IPS-11a (cell line): ENCODE data around the gene RNF126.
"Not testable (repeated sequence)": the region's sequence is repeated elsewhere in the genome, so short reads cannot be mapped to it uniquely, and the experiment has no call there.

ENCODE experiments used
- H3K4me3 ChIP-seq: one replicate; pipeline ENCODE4 v1.5.1; 2013; ENCODE audit warnings: low read depth, low read length, control low read depth

Gene RNF126

DNA sequence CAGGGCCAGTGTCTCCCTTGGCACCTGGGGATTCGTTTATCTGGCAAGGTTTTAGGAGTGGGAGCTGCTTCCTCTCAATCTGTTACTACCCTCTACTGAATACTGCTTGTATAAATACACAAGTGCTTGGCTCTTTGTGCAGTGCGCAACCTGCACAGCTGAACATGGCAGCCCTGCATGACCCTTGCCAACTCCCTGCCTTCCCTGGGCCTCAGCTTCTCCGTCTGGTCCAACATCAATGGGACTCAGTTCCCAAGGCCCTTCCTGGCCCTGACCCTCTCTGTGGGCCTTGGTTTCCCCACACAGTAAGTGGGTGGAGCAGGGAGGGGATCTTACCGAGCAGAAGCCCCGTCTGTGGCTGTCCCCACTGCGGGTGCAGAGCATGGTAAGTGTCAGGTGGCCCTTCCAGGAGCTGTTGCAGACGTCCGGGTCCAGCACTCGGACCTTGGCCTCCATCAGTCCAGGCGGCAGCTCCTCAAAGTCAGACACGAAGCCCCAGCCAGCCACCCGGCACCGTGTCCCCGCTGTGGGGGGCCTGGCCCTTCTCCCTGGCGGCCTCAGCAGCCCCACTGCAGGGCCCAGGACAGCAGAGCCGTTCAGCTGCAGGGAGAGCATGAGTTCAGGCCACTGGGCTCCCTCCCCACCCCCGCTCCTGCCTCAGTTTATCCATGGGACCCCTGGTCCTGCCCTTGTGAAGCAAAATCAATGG, 23.7 kb upstream of the RNF126 start:
- H3K4me3 ChIP-seq, result no peak overlapping the region

DNA sequence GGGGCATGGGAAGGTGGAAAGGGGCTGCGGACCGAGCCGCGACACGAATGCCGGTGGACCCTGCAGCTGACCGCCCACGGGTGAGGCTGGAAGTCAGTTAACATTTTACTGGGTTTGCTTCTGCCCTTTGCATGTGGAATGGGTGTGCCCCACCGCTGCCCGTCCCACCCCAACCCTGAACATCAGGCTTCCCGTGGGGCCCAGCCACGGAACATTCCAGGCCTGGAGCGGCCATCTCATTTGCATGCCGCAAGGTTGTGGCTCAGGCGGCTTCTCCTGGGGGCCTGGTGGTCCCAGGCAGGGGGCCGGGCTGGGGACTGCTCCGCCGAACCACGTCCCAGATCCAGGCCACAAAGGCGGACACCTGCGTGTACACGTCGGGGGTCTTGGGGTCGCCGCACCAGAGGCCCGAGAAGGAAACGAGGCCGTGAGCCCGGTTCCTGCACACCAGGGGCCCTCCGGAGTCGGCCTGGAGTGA, 22.5 kb upstream of the RNF126 start:
- no peak overlapping the region for H3K4me3 ChIP-seq

DNA sequence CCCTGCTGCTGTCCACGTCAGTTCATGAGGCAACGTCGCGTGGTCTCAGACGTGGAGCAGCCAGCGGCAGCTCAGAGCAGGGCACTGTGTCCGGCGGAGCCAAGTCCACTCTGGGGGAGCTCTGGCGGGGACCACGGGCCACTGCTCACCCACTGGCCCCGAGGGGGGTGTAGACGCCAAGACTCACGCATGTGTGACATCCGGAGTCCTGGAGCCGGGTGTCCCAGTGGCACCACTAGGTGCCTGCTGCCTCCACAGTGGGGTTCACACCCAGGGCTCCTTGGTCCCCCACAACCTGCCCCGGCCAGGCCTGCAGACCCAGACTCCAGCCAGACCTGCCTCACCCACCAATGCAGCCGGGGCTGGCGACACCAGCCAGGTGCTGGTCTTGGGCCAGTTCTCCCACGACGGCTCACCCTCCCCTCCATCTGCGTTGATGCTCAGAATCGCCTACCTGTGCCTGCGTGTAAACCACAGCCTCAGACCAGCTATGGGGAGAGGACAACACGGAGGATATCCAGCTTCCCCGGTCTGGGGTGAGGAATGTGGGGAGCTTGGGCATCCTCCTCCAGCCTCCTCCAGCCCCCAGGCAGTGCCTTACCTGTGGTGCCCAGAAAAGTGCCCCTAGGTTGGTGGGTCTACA, 19.8 kb upstream of the RNF126 start:
- no peak overlapping the region for H3K4me3 ChIP-seq

DNA sequence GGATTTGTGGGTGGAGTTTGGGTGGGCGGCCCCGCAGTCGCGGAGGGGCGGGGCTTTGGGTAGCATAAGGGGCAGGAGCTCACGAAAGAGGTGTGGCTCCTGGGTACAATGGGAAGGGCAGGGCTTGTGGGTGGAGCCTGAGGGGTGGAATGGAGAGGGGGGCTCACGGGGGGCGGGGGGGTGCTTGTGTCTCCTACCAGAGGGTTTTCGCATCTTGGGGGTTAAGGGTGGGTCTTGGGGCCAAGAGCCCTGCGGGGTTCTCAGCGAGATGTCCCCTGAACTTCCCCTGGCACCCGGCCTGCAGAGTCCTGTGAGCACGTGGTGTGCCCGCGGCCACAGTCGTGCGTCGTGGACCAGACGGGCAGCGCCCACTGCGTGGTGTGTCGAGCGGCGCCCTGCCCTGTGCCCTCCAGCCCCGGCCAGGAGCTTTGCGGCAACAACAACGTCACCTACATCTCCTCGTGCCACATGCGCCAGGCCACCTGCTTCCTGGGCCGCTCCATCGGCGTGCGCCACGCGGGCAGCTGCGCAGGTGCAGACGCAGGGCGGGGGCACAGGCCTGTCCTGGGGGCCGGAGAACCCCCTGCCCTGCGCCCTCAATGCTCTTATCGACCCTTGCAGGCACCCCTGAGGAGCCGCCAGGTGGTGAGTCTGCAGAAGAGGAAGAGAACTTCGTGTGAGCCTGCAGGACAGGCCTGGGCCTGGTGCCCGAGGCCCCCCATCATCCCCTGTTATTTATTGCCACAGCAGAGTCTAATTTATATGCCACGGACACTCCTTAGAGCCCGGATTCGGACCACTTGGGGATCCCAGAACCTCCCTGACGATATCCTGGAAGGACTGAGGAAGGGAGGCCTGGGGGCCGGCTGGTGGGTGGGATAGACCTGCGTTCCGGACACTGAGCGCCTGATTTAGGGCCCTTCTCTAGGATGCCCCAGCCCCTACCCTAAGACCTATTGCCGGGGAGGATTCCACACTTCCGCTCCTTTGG, 18.3 kb upstream of the RNF126 start:
- H3K4me3 ChIP-seq, result no peak overlapping the region

DNA sequence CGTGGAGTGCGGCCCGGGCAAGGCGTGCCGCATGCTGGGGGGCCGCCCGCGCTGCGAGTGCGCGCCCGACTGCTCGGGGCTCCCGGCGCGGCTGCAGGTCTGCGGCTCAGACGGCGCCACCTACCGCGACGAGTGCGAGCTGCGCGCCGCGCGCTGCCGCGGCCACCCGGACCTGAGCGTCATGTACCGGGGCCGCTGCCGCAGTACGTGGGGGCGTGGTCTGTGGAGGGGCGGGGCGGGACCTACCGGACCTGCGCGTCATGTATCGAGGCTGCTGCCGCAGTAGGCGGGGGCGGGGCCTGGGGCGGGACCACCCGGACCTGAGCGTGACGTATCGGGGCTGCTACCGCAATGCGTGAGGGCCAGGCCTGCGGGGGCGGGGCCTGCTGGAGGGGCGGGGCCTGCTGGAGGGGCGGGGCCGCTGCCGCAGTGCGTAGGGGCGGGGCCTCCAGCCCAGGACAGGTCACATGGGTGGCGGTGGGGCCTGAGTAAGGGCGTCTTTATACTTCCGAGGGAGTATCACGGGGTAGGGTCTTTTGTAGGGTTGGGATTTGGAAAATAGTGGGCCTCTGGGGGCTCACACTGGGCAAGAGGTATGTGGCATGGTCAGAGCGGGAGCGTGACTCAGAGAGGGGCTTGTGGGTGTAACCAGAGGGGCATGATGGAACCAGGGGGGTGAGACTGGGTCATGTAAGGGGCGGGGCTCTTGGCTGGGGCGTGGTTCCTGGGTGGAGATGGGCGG, 17.4 kb upstream of the RNF126 start:
- H3K4me3 ChIP-seq, result peak overlapping the region; percentile 65

DNA sequence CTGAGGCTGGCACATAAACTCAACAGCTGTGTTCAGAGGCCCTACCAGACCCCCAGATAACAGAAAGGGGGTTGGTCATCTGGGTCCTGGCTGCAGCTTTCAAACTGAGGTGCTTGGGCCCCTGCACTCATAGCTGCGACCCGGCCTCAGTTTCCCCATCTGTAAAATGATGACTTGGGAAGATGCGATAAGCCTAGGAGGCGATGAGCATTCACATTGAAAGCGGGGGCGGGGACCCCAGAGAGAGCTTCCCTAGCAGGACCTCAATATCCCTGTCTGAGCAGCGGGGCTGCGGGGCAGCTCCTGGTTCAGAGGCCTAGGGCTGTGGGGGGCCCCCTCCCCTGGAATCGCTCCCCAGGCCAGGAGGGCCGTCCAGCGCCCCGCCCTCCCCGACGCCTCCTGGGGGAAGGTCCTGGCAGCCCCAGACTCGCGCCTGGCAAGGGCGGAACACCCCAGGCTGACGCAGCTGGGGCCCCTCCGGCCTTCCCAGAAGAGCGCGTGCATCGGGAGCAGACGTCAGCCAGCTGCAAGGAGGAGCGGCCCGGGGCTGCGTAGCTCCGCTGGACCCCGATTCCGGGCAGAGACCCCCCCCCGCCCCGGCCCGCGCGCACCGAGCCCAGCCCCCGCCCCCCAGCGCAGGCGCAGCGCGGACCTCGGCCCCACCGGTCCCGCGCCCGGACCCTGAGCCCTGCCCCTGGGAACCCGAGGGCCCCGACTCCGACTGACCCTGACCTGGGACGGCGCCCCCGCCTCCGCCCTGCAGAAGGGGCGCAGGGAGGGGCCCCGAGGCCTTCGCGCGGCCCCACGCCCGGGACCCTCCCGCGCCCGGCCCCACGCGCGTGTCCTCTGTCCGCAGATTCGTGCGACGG, 16.6 kb upstream of the RNF126 start:
- H3K4me3 ChIP-seq, result peak overlapping the region; percentile 65

DNA sequence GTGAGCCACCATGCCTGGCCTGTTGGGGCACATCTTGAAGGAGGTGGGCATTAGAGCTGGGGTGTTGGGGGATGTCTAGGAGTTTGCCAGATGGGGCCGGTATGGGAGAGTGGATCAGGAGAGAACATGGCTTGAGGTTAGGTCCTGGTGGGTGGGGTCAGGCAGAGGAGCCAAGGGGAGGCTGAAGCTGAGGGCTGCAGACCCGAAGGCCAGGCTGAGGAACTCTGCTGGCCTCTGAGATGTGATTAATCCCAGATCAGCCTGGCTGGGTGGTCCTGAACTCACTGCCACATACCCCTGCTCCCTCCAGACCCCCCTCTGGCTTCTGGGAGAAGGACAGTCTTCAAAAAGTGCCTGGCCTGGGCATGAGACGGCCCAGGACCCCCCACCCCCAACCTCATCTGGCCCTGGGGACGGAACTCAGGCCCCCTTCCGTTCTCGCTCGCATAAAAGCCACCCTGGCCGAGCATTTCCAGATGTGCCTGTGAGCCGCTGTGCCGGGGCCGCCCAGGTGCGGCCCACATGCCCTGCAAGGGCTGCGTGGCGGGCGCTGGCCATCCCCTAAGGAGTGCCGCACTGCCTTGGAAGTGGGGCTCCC, 15.9 kb upstream of the RNF126 start:
- no peak overlapping the region for H3K4me3 ChIP-seq

DNA sequence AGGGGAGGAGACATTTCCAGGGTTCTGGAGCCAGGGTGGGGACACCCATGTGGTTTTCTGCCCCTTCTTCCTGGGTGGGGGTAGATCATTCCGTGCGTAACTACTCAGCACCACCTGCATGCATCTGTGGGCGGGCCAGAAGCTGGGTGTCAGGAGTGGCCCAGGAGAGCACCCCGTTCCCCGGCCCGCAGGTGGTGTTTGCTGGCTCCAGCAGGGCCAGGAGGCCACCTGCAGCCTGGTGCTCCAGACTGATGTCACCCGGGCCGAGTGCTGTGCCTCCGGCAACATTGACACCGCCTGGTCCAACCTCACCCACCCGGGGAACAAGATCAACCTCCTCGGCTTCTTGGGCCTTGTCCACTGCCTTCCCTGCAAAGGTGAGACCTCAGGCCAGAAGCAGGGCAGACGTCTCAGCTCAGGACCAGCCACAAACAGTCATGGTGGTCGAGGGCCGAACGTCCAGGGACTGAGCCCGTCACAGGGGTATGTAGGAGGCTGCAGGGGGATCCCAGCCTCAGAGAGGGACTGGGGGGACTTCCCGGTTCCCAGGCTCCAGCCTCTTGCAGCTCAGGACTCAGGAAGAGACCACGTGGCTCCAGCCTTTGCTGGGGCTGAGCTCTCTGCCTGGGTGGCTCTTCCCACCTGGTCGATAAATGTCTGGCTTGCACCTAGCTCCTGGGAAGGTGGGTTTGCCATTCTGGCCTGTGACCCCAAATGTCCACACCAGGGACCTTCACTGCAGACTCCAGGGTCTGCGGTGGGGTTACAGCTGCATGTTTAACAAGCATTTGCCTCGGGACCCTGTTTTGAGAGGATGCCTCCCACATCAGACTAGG, 14.8 kb upstream of the RNF126 start:
- H3K4me3 ChIP-seq, result no peak overlapping the region

DNA sequence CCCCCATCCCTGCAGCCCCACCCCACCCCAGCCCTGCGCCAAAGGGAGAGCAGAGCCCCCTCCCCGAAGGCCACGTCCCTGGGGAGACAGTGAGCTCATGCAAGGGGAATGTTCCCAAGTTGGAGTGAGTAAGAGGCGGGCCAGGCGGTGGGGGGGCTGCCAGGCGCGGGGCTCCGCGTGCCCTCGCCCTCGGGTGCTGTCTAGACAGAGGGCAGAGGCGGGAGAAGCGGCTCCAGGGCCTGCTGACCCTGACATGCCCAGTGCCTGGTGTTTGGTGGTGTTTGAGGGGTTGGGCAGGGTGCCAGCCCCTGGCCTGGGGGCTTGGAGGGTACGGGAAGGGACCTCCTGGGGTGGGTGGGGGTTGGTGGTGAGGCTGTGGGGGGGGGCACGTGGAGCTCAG, 14.2 kb upstream of the RNF126 start:
- no peak overlapping the region for H3K4me3 ChIP-seq

DNA sequence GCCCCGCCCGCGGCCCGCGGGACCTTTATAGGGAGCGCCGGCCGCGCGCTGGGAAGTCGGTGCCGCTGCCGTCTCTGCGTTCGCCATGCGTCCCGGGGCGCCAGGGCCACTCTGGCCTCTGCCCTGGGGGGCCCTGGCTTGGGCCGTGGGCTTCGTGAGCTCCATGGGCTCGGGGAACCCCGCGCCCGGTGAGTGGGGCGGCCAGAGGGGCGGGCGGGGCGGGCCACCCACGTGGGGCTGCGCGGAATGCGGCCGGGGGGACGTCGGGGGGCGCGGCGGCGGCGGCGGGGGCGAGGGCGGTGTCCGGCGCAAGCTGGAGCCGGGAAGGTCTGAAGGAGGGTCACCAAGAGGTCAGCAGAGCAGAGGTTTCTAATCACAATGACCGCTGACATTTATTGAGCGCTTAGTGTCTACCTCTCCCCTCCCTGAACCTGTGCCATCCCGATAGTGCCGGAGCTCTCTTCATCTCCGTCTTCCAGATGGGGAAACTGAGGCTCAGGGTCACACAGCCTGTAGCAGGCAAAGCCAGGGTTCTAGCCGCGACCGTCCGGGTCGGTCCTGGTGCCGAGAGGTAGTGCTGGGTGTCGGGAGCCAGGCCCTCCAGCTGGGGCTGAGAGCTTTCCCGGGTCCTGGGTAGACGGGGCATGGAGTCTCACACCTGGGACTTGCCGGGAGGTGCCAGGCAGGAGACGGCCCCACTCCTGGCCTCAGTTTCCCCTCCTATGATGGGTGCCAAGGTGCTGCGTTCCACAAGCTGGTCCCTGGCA, 13.5 kb upstream of the RNF126 start, which contains the start of gene FSTL3:
Gene FSTL3 (plus strand): TSS at position 54 of the 767 bp plus-strand sequence. CDS start 32 bp downstream, at position 86.
- no peak within 1 kb of the TSS for H3K4me3 ChIP-seq

DNA sequence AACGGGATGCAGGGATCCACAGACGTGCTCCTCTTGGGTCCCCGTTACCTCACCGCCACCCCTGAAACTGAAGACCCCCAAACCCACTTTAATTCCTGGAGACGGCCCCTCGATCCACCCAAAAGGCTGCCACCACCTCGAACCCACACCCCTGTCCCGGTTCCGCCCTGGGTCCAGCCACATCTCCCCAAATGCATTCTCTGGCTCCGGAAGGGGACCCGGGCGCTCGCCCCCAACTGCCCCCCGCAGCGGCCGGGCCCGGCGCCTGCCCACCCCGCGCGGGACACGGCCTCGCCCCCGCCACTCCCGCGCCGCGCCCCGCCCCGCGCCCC, 13.0 kb upstream of the RNF126 start:
- no peak overlapping the region for H3K4me3 ChIP-seq

DNA sequence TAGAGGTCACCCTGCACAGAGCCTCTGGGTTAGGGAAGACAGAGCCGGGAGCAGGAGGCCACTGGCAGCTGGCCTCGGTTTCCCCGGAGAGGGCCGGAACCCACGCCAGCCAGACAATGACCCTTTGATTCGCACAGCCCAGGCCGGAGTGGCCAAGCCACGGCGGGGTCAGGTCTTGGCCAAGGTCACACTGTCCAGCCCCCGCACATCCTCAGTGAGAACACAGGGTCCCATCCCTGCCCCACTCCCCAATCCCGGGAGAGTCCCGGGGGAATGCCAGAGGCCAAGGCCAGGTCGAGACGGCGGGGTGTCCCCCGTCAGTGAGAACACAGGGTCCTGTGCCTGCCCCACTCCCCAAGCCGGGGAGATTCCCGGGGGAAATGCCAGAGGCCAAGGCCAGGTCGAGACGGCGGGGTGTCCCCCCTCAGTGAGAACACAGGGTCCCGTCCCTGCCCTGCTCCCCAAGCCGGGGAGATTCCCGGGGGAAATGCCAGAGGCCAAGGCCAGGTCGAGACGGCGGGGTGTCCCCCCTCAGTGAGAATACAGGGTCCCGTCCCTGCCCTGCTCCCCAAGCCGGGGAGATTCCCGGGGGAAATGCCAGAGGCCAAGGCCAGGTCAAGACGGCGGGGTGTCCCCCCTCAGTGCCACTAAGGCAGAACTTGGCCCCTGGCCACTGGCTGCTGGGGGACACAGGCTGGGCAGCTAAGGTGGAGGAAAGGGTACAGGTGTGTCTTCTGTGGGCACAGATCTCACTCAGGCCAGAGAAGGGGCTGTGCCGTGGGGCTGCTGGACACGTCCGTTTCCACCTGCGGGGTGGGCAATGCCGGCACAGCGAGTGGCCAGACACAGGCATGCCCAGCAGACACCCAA, 11.5 kb upstream of the RNF126 start:
- H3K4me3 ChIP-seq, result no peak overlapping the region

DNA sequence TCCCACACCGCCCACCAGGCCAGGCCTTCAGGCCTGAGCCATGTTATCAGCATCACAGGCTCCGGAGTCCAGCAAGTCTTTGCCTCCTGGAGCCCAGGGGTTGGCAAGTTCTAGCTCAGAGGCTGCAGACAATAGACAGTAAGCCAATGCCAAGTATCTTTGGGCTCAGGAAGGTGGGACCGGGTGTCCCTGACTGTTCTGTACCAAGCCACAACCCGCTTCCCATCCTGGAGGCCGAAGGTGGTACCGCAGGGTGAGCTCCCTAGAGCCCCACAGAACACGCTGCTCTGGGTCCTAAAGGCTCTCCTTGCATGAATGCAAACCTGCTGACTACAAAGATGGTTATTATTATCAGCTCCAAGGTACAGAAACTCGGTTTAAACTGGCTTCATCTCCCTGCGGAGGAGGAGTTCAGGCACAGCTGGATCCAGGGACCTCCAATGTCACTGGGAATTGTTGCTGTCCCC, 7.6 kb upstream of the RNF126 start:
- no peak overlapping the region for H3K4me3 ChIP-seq

DNA sequence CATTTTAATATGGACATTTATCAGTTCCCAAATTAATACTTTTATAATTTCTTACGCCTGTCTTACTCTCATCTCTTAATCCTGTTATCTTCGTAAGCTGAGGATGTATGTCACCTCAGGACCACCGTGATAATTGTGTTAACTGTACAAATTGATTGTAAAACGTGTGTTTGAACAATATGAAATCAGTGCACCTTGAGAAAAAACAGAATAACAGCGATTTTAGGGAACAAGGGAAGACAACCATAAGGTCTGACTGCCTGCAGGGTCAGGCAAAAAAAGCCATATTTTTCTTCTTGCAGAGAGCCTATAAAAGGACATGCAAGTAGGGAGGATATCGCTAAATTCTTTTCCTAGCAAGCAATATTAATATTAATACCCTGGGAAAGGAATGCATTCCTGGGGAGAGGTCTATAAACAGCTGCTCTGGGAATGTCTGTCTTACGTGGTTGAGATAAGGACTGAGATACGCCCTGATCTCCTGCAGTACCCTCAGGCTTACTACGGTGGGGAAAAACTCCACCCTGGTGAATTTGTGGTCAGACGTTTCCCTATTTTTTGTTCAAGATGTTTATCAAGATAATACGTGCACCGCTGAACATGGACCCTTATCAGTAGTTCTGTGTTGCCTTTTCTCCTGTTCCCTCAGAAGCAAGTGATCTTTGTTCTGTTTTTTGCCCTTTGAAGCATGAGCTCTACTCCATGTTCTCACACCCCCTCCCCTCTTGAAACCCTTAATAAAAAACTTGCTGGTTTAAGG, 5.8 kb upstream of the RNF126 start:
- H3K4me3 ChIP-seq, result not testable (repeated sequence)

DNA sequence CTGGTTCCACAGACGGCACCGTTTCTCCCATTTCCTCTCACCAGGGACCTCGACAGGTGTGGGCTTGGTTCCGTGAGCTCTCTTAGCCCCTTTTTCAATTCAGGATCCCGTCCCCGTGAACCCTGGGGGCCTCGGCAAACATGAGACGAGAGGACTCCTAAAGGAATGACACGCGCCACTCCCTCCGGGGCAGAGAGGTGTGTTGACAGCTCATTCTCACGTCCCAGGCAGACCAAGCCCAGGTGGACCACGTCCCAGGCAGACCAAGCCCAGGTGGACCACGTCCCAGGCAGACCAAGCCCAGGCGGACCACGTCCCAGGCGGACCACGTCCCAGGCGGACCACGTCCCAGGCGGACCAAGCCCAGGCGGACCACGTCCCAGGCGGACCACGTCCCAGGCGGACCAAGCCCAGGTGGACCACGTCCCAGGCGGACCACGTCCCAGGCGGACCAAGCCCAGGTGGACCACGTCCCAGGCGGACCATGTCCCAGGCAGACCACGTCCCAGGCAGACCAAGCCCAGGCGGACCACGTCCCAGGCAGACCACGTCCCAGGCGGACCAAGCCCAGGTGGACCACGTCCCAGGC, 4.1 kb upstream of the RNF126 start:
- not testable (repeated sequence) for H3K4me3 ChIP-seq
